ENCODE data around the gene ARHGAP33.

Gene ARHGAP33

GRCh38 chr19:35739275-35740107 is 35.9 kb upstream of the ARHGAP33 start:
- DNase-seq (ENCODE audit: low read depth), result no peak

DNA sequence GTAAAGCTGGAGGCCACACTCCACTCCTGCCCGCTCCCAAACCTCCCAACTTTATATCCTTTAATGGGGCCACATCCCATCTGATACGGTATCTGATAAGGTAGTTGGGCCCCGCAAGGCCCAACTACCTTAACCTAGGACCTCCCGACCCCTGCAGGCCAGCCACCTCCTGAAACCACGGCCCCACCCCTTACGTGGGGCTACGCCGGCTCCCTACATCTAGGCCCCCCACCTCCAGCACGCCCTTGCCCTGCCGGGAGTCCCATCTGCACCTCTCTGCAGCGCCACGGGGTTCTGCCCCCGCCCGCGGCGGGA is 35.3 kb upstream of the ARHGAP33 start:
- DNase-seq (ENCODE audit: low read depth), result no peak

DNA sequence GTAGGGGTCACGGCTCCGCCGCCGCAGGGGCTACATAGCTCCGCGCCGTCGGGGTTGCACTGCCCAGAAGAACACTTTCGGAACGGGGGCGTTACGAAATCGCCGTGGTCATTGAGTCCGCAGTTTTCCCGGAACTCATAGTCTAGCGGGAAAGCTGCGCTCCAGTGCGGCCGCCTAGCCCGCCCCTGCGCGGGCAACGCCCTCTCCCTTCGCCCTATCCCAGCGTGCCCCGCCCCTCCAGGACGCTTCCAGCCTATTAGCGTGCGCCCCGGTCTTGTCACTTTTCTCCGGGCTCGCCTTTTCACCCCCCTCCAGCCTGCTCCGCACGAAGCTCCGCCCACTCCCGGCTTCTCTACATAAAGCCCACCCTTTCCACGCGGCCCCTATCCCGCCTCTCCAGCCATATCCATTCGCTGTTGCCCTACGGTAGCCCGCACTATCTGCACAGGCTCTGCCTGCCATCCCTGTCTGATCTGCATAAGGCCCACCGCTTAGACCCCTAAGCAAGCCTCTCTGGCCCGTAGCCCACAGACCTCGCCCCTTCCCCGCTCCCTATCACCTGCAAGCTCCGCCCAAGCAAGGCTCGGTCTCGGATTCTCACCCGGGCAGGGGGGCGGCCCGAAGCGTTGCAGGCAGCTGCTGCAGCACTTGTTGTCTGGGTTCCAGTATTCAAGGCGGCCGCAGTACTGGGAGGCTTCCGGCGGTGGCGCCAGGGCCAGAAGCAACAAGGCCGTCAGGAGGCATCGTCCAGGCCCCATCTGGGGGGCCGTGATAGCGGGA is 34.8 kb upstream of the ARHGAP33 start:
- peak; percentile 80 for DNase-seq (ENCODE audit: low read depth)

DNA sequence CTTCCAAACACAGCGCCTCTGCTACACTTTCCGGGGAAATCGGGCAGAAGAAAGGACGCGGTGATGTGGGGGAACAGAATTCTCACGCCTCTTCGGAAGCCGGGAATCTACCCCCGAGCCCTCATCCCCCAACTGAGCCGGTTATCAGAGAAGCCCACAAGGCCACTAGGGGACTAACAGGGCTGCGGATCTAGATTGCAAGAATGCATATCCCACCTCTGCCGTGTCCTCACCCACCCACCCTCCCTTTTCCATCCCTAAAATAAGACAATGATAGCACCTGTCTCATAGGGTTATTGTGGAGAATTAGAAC is 34.2 kb upstream of the ARHGAP33 start:
- DNase-seq (ENCODE audit: low read depth), result no peak

DNA sequence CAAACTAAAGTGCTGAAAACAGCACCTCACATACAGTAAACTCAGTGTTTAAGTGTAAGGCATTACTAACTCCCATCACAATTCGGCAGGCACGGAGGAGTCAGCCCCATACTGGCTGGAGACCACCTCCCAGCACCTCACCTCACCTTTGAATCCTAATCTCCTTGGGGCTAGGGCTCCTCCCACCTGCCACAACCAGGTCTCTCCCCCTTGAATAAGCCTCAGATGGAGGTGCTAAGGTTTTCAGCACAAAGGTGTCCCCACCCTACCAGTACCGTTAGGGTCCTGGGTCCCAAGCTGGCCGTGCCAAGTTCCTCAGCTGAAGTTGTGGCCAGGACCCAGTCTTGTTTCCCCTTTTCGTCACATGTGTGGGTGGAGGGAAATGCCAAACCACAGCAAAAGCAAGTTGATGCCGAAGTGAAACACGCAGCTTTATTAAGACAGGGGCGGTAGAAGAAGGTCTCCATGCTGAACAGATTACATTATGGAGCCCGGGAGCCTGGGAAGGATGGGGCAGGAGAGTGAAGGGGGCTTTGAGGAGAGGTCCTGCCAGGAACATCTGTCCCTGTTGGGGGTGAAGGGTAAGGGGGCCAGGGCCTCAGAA is 33.1 kb upstream of the ARHGAP33 start, which contains the start of gene IGFLR1:
Gene IGFLR1 (minus strand): TSS at position 332 of the 604 bp plus-strand sequence. CDS start 1,272 bp downstream, outside the sequence.
- no peak for DNase-seq (ENCODE audit: low read depth)

DNA sequence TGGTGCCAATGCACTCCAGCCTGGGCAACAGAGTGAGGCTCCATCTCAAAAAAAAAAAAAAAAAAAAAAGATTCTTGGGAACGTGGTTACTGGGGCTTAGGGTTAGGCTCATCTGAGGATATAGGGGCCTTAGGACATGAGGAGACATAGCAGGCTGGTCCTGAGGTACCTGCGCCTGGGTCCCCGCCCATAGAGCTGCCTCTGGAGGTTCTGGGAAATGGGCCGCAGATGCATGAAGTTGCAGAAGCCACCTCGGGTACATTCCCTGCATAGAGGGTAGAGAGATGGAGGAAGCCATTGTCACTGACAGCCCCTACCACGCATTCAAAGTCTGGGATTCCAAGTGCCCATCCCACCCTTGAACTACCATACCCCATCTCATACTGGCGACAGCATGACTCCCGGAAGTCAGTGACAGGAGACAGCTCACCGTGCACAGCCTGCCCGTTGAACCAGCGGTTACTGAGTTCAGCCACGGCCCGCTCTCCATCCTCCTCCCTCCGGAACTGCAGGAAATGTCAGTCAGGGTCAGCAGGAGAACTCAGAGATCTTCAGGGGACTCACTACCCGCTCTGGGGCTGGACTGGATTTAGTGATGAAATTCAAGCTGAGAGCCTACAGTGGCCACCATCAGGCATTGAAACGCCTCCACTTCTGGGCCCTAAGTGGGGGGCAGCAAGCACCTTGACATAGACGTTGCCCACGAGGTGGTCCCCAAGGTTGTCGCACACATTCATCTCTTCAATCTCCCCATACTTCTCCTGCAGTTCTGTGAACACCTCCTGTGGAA is 31.5 kb upstream of the ARHGAP33 start:
- DNase-seq (ENCODE audit: low read depth), result no peak

GRCh38 chr19:35744430-35745327 is 30.7 kb upstream of the ARHGAP33 start:
- DNase-seq (ENCODE audit: low read depth), result peak; percentile 65

- DNase-seq (ENCODE audit: low read depth), result peak; percentile 76
These were observed 29.9 kb upstream of the ARHGAP33 start, which contains the start of the genes PSENEN and U2AF1L4 for GRCh38 chr19:35745328-35746086. PSENEN (plus strand) TSS chr19:35745651; CDS start chr19:35745931, 280 bp downstream. U2AF1L4 (minus strand) TSS chr19:35745418; CDS start chr19:35745391, 27 bp downstream.

DNA sequence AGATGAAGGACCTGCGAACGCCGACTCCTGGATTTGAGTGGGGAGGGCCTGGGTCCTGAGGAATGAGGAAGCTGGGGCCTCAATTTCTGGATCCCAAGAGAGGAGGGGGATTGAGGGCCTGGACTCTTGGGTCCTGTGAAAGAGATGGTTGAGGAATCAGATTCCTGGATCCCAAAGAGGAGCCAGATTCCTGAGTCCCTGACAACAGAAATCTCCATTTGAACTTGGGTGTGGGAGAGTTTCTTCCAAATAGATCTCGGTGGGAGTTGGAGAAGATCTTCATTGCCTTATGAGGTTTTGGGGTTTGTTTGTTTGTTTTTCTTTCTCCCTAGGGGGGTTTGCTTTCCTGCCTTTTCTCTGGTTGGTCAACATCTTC is 29.3 kb upstream of the ARHGAP33 start:
- DNase-seq (ENCODE audit: low read depth), result no peak

- no peak for DNase-seq (ENCODE audit: low read depth)
These were observed 28.8 kb upstream of the ARHGAP33 start for GRCh38 chr19:35746531-35746930.

GRCh38 chr19:35748106-35749020 is 27.0 kb upstream of the ARHGAP33 start, which contains the start of gene LIN37:
LIN37 (plus strand) TSS chr19:35748576; CDS start chr19:35748725, 149 bp downstream.
- peak; percentile 88 for DNase-seq (ENCODE audit: low read depth)

DNA sequence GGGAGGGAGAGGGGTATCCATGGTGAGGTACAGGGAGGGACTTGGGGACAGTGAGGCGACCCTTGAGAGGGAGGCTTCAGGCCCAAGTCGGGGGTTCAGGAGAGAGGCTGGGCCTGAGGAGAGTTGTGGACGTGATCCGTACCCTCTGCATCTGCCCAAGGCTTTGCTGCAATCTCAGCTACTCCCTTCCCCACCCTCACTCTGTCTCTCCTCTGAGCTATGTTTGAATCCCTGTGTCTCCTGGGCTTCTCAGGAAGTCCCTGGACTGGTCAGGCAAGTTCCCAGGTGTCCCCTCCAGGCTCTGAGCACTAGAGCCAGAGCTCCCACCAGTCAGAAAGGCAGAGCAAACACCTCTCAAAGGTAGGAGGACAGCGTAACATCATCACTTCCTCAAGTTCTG is 25.2 kb upstream of the ARHGAP33 start:
- no peak for DNase-seq (ENCODE audit: low read depth)

GRCh38 chr19:35751839-35752745 is 23.3 kb upstream of the ARHGAP33 start:
- DNase-seq (ENCODE audit: low read depth), result no peak

DNA sequence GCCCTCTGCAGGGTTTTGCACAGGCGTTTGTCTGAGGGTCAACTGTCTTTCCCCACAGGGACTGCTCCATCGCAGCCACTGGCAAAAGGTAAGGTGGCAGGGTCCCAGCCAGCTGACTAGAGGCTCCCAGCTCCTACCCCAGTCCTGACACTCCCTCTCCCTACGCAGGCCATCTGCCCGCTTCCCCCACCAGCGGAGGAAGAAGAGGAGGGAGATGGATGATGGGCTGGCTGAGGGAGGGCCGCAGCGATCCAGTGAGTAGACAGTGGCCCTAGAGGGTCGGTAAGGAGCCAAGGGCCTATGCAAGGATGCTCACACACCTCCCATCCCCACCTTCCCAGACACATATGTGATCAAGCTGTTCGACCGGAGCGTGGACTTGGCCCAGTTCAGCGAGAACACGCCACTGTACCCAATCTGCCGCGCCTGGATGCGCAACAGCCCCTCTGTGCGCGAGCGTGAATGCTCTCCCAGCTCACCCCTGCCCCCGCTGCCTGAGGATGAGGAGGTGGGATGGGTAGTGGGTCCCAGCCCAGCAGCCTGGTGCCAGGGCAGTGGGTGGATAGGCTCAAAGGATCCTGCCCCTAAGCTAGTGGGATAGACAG is 22.5 kb upstream of the ARHGAP33 start:
- no peak for DNase-seq (ENCODE audit: low read depth)

- no peak for DNase-seq (ENCODE audit: low read depth)
These were observed 21.6 kb upstream of the ARHGAP33 start for GRCh38 chr19:35753634-35754369.

DNA sequence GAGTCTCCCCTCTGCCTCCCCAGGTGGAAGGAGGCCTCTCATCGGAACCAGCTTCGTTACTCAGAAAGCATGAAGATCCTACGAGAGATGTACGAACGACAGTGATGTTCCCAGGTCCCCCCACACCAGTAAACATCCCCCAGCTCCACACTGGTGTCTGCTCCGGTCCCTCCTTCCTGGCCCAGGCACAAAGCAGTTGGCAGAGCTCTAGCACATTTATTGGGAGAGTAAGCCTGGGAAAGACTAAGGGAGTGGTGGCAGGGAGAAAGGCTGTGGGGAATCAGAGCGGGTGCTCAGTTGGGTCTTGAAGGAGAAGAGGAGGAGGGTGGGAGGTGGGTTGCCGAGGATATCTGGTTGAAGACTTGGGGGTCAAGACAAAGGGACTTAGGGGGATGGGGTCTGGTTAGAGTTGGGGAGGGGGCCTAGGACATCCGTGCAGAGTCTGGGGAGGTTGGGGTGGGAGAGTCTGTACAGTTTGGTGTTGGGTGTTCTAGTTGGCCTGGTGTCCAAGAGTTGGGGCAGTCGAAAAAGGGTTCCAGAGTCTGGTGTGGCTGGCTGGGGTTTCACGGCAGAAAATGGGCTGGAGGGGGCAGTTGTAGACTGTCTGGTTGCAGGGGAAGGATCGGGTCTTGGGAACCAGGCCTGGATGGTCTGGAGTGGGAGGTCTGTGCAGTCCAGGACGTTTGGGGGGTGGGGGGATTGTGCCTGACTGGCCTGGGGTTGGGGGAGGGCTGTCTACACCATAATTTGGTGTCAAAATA is 20.8 kb upstream of the ARHGAP33 start:
- no peak for DNase-seq (ENCODE audit: low read depth)

Measured in stimulated activated CD8-positive, alpha-beta memory T cell treated with anti-CD3 and anti-CD28 coated beads, Interleukin-15, amount 100 ng/mL, for 24 hours (primary cell).